A673 (cell line): ENCODE measurements around the gene SLC6A12.

Source experiments
- EZH2 ChIP-seq: fragments of 200-600 bp; sonication (generic); IDR thresholded peaks from 2 replicates; pipeline ENCODE4 v1.6.1; 2017; ENCODE audit warnings: borderline replicate concordance, low read depth, mild to moderate bottlenecking, mixed read lengths, antibody characterized with exemption, low read length; ENCODE audit not compliant: poor library complexity, severe bottlenecking
- TF ChIP-seq, protein P1 (sequence below): fragments of 300-800, 200-600 bp; sonication (generic); conservative IDR thresholded peaks from 2 replicates; pipeline ENCODE4 v1.5.1; 2017; ENCODE audit warnings: low read depth, mild to moderate bottlenecking, antibody characterized with exemption, low read length, moderate library complexity, mixed read lengths

DNA sequence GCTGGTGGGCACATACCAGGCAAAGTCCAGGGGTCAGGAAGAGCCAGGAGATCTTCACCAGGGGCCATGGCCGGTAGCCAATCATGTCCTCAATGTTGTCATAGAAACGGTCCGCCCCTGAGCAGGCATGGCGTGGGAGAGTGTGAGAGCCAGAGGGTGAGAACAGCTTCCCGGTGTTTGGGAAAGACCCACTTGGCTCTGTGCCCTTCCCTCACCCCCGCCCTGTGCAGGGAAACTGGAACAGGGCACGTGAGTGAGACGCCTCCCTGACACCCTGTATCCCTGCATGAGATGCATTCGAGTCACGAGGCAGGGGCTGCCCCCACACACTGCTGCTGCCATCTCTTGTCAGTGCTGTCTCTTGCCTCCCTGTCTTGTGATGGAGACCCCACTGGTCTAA is 20.7 kb downstream of the SLC6A12 start:
- TF ChIP-seq, protein P1, sequence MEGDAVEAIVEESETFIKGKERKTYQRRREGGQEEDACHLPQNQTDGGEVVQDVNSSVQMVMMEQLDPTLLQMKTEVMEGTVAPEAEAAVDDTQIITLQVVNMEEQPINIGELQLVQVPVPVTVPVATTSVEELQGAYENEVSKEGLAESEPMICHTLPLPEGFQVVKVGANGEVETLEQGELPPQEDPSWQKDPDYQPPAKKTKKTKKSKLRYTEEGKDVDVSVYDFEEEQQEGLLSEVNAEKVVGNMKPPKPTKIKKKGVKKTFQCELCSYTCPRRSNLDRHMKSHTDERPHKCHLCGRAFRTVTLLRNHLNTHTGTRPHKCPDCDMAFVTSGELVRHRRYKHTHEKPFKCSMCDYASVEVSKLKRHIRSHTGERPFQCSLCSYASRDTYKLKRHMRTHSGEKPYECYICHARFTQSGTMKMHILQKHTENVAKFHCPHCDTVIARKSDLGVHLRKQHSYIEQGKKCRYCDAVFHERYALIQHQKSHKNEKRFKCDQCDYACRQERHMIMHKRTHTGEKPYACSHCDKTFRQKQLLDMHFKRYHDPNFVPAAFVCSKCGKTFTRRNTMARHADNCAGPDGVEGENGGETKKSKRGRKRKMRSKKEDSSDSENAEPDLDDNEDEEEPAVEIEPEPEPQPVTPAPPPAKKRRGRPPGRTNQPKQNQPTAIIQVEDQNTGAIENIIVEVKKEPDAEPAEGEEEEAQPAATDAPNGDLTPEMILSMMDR, result no peak
- TF ChIP-seq EZH2, result no peak
